GM12875 (cell line): Measurements from ENCODE around the gene AMIGO2.

Experiments
- H3K4me3 ChIP-seq: one replicate; pipeline ENCODE4 v1.5.1; 2011; ENCODE audit warnings: low read depth, low read length, control low read depth
- TF ChIP-seq, protein P1 (sequence below): IDR thresholded peaks from 2 replicates; pipeline ENCODE4 v1.5.1; 2011; ENCODE audit warnings: low read depth, mild to moderate bottlenecking, control low read depth, inconsistent platforms, low read length, moderate library complexity, borderline replicate concordance; ENCODE audit not compliant: insufficient read depth

The AMIGO2 gene

DNA sequence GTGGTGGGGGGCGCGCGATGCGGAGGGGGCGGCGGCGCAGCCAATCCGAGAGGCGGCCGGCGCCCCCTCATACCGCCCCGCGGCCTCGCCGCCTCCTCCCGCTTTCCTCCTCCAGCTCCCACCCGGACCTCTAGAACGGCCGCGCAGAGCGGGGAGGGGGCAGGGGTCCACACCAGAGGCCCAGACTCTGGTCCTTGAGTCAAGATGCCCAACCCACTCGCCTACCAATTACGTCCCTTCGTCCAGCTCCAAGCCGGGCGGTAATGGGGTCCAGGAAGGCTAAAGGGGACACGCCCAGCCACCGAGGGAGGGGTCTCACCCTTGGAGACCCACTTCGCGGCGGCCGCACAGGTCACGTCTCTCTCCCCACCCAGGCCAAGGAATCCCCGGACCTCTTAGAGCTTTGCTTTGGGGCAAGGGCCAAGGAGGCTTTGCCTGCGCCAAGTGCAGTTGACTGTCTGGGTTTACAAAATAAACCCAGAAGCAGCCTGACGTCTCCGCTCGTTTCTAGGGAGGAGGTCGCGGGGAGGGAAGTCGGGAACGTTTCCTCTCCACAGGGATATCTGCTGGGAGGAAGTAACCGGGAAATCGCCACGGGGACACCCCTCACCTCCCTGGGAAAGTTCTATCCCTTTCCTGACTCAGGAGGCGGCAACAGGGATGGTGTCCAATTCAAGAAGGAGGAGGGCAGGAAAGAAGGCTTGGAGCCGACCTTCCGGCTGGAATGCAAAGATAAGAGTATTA, 394 bp upstream of the AMIGO2 start:
- TF ChIP-seq, protein P1, sequence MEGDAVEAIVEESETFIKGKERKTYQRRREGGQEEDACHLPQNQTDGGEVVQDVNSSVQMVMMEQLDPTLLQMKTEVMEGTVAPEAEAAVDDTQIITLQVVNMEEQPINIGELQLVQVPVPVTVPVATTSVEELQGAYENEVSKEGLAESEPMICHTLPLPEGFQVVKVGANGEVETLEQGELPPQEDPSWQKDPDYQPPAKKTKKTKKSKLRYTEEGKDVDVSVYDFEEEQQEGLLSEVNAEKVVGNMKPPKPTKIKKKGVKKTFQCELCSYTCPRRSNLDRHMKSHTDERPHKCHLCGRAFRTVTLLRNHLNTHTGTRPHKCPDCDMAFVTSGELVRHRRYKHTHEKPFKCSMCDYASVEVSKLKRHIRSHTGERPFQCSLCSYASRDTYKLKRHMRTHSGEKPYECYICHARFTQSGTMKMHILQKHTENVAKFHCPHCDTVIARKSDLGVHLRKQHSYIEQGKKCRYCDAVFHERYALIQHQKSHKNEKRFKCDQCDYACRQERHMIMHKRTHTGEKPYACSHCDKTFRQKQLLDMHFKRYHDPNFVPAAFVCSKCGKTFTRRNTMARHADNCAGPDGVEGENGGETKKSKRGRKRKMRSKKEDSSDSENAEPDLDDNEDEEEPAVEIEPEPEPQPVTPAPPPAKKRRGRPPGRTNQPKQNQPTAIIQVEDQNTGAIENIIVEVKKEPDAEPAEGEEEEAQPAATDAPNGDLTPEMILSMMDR, result no peak
- peak overlapping the region; percentile 5 for H3K4me3 ChIP-seq

DNA sequence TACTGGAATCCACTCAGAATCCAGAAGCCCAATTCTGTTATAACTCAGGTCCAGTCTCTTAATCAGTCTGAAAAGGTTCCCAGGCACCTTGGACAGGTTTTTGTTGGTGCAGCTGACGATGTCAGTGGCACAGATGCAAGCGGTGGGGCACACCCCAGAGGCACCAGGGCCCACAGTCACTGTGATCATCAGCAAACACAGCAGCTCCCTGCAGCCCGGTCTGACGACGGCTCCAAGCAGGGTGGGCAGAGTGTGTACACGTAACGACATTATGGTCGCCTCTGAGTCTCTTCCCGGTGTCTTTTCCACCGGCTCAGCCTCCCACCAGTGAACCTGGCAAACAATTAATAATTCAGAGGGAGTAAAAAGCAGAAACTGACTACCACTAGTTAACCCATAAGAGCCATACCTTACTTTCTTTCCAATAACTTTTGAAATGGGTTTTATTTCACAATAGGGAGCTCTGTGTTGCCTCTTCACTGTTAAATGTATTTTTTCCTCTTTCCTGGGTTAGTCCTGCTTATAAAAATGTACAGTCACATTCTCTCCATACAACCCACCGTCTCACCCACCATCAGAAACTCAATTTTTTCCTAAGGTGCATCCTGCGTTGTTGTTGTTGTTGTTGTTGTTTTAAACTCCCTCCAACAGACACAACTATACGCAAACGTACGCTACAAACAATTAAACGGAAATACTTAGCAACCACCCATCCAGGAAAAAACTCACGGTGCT, 859 bp downstream of the AMIGO2 start:
- TF ChIP-seq, protein P1, result no peak
- H3K4me3 ChIP-seq, result no peak overlapping the region

DNA sequence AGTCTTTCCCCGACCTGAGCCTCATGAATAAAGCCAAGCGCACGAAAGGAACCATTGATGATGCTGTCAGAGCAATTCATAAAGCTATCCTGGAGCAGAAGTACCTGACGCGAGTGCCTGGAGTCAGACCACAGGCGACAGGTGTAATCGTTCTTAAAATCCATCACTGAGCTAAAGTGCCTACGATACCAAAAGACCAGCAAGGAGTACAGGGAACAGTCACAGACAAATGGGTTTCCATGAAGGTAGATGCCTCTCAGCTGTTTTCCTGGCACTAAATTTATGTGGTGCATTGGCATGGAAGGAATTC, 1.7 kb downstream of the AMIGO2 start:
- TF ChIP-seq, protein P1, result no peak
- no peak overlapping the region for H3K4me3 ChIP-seq

DNA sequence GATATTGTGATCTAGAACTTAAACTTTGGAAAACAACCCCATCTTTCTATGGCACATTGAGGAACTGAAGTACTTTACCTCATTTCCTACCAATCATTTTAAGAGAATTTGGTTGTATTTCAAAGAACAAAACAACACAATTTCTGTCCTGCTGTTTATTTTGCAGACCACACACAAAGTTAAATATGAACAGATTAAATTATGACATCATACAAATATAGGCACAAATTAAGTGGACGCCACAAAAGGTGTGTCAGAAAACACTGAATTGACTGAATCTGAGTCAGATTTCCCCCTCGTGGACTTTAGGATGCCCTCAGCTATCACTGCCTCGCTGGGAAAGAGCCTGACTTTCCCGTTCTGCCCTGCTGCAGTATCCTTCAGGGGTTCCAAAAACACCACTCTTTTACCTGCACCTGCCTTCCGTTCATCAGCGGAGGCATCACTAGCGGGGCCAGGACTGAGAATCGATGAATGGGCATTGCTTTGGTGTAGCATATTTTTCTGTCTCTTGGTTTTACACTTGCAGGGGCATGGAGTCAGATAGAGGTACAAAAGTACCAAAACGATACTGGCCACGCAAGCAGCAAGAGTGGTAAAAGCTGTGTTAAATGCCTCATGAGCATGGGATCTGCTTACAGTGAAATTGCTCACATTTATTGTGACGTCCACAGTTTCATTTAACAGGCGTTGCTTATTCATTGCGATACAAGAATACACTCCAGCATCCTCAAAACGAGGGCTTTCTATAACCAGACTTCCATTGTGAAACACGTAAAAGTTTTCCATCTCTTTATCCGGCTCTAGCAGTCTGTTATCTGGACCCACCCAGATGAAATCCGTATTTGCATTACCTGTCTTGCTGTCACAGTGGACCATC, 2.3 kb downstream of the AMIGO2 start:
- TF ChIP-seq, protein P1, result no peak
- no peak overlapping the region for H3K4me3 ChIP-seq

DNA sequence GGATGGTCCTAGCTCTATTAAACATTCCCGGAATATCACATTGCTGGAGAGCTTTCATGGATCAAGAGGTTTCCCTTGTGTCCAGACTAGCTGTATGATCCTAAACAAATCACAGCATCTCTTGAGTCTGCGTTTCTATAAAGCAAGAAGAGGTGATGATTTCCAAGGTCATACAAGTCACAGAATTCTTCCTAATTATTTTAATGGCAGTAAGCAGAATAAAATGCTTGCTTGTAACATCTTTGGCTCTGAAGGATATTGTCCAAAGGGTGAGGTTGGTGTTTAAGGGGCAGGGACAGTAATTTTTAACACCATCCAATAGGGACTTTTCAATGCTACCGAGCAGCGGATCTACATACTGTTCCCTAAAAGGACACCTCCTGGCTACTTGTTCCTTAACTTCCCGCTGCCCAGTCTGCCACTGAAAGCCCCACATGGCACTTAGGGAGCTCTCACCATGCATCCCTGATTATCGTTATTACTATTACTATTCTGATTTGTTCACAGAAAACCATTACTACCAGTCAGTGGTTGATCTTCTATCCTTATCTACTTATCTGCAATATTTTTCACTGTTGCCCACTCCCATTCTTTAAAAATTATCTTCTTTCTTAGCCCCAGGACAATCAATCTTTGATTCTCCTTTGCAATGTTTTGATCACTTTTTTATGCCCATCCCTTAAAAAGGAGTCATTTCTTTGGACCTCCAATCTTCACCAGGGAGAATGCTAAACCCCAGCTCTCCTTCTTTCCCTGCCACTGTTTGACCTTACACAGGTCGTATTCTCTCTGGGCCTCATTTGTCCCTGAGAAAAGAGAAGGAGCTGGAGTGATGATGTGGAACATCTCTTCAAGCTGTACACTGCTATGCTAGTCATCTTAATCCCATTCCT, 4.3 kb downstream of the AMIGO2 start:
- TF ChIP-seq, protein P1, result no peak
- no peak overlapping the region for H3K4me3 ChIP-seq

DNA sequence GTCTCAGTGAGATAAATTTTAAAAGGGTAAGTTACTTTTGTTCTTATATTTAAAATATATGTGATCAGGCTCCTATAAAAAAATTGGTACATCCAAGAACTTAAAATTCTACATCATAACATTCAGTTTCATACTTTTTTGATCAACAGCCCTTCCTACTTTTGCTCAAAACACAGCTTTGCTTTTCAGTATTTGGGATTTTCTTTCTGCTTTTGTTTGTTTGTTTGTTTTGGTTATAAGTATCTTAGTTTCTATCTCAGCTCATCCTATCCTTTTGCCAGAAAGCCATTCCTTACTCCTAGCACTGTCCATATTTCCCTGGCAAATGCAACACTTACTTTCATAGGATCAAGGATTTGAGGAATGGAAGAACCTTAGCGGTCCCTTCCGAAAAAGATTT, 5.0 kb downstream of the AMIGO2 start:
- TF ChIP-seq, protein P1, result no peak
- no peak overlapping the region for H3K4me3 ChIP-seq
